CD14-positive monocyte (primary cell): Measurements from ENCODE around the gene MCM10. TPM values are rescaled to one million over a fixed set of nuclear protein-coding genes. Genes with fewer than 3 reads are reported as not detected.

Experiments
- DNase-seq, 3 donors: peaks; one replicate each; pipeline ENCODE4 v3.0.0-alpha.2; 2011 to 2022
- H2AFZ ChIP-seq: 2 replicates; pipeline ENCODE4 v1.6.0; 2012; ENCODE audit warnings: mild to moderate bottlenecking, low read depth, low read length, inconsistent platforms; ENCODE audit not compliant: insufficient read depth, poor library complexity, severe bottlenecking
- H3K27ac ChIP-seq, 2 donors: 1 replicate in 1 of 2; 2 replicates in 1 of 2; pipeline ENCODE4 v1.5.1; 2012 to 2013; ENCODE audit warnings: low read length in 2 of 2, control low read depth in 1 of 2, inconsistent platforms in 1 of 2, low read depth in 1 of 2, mild to moderate bottlenecking in 1 of 2
- H3K27me3 ChIP-seq, 2 donors: one replicate each; pipeline versions ENCODE4 v1.6.0 to v1.6.1; 2011 to 2013; ENCODE audit warnings: low read length in 2 of 2; ENCODE audit not compliant: control insufficient read depth in 2 of 2, insufficient read depth in 2 of 2
- H3K36me3 ChIP-seq, 2 donors: replicated peaks in 1 of 2; 1 replicate in 1 of 2; 2 replicates in 1 of 2; pipeline versions ENCODE4 v1.5.1 to v1.6.1; 2012 to 2013; ENCODE audit warnings: low read length in 2 of 2, control low read depth in 1 of 2, inconsistent platforms in 1 of 2, mild to moderate bottlenecking in 1 of 2; ENCODE audit not compliant: insufficient read depth in 2 of 2, control insufficient read depth in 1 of 2
- H3K4me1 ChIP-seq, 2 donors: 1 replicate in 1 of 2; 2 replicates in 1 of 2; pipeline versions ENCODE4 v1.5.1 to v1.6.1; 2012 to 2013; ENCODE audit warnings: low read length in 2 of 2, control low read depth in 1 of 2, inconsistent platforms in 1 of 2, mild to moderate bottlenecking in 1 of 2, moderate library complexity in 1 of 2; ENCODE audit not compliant: insufficient read depth in 2 of 2, control insufficient read depth in 1 of 2
- H3K4me2 ChIP-seq: replicated peaks from 2 replicates; pipeline ENCODE3; 2012; ENCODE audit warnings: low read length, moderate library complexity, mild to moderate bottlenecking; ENCODE audit not compliant: poor library complexity, severe bottlenecking; ENCODE audit errors: extremely low read depth
- H3K4me3 ChIP-seq, 3 experiments: fragments of 200-600 bp in 1 of 3; sonication (generic) in 1 of 3; replicated peaks in 1 of 3; 1 replicate in 2 of 3; 2 replicates in 1 of 3; pipeline ENCODE4 v1.5.1; 2011 to 2013; ENCODE audit warnings: low read length in 3 of 3, mild to moderate bottlenecking in 3 of 3, control low read depth in 2 of 3, low read depth in 2 of 3, inconsistent platforms in 1 of 3, moderate library complexity in 1 of 3
- H3K79me2 ChIP-seq: 2 replicates; pipeline ENCODE4 v1.6.0; 2012; ENCODE audit warnings: mild to moderate bottlenecking, control low read depth, inconsistent platforms, low read length, moderate library complexity; ENCODE audit not compliant: insufficient read depth
- H3K9ac ChIP-seq: 2 replicates; pipeline ENCODE4 v1.6.0; 2017; ENCODE audit warnings: low read length, mild to moderate bottlenecking; ENCODE audit not compliant: insufficient read depth, poor library complexity, severe bottlenecking
- H3K9me3 ChIP-seq, 2 donors: replicated peaks in 1 of 2; 1 replicate in 1 of 2; 2 replicates in 1 of 2; pipeline versions ENCODE4 v1.5.1 to v1.6.1; 2012 to 2013; ENCODE audit warnings: low read length in 2 of 2, control low read depth in 1 of 2; ENCODE audit not compliant: control insufficient read depth in 1 of 2, insufficient read depth in 1 of 2
- H4K20me1 ChIP-seq: 2 replicates; pipeline ENCODE4 v1.6.0; 2012; ENCODE audit warnings: mild to moderate bottlenecking, low read length, control low read depth, moderate library complexity; ENCODE audit not compliant: insufficient read depth
- H3K27ac Mint-ChIP-seq, 7 donors: one replicate each; pipeline ENCODE4 v1.8.0; 2020; ENCODE audit warnings: mild to moderate bottlenecking in 7 of 7, mixed read lengths in 7 of 7, moderate library complexity in 6 of 7, inconsistent platforms in 2 of 7
- H3K27me3 Mint-ChIP-seq, 3 donors: one replicate each; pipeline ENCODE4 v1.8.0; 2021 to 2022; ENCODE audit warnings: low read depth in 3 of 3, mild to moderate bottlenecking in 3 of 3, mixed read lengths in 3 of 3, moderate library complexity in 3 of 3, inconsistent platforms in 1 of 3
- H3K36me3 Mint-ChIP-seq, 2 donors: one replicate each; pipeline ENCODE4 v1.8.0; 2020; ENCODE audit warnings: mixed read lengths in 2 of 2, inconsistent platforms in 1 of 2, mild to moderate bottlenecking in 1 of 2
- H3K4me1 Mint-ChIP-seq: one replicate; pipeline ENCODE4 v1.8.0; 2020; ENCODE audit warnings: mild to moderate bottlenecking, mixed read lengths
- H3K4me3 Mint-ChIP-seq, 2 donors: one replicate each; pipeline ENCODE4 v1.8.0; 2020; ENCODE audit warnings: mild to moderate bottlenecking in 2 of 2, mixed read lengths in 2 of 2, moderate library complexity in 1 of 2
- H3K9me3 Mint-ChIP-seq, 7 donors: one replicate each; pipeline ENCODE4 v1.8.0; 2020 to 2022; ENCODE audit warnings: mixed read lengths in 7 of 7, mild to moderate bottlenecking in 6 of 7, moderate library complexity in 6 of 7, inconsistent platforms in 2 of 7
- WGBS: methylation state at CpG from one replicate; pipeline ENCODE4 v1.1.5; 2013; ENCODE audit warnings: missing lambda C conversion rate; ENCODE audit not compliant: insufficient coverage; 5-methylcytosine and 5-hydroxymethylcytosine counted together
- intact Hi-C, 2 donors: fragments of 100-400 bp; cut with micrococcal nuclease; formaldehyde crosslinking; loops; one replicate each; pipeline versions ENCODE4 v1.15.0 to v1.15.1; 2023
- polyA plus RNA-seq, 3 donors: library from polyadenylated mRNA; depleted of rRNA in 1 of 3; unstranded in 2 of 3; stranded (reverse) in 1 of 3; fragments of 300-500 nt in 2 of 3; fragments of >200 nt in 1 of 3; fragmentation: Illumina TruSeq in 2 of 3; gene quantifications; 1 replicate in 2 of 3; 2 replicates in 1 of 3; pipeline ENCODE4 v1.2.3, GENCODE V29; 2012 to 2021
- TF ChIP-seq, protein P1 (sequence below): fragments of 200-600 bp; IDR thresholded peaks from one replicate; pipeline ENCODE4 v1.8.0; 2022; ENCODE audit warnings: antibody characterized with exemption, mild to moderate bottlenecking

The MCM10 gene
- polyA plus RNA-seq, 3 donors: not detected

DNA sequence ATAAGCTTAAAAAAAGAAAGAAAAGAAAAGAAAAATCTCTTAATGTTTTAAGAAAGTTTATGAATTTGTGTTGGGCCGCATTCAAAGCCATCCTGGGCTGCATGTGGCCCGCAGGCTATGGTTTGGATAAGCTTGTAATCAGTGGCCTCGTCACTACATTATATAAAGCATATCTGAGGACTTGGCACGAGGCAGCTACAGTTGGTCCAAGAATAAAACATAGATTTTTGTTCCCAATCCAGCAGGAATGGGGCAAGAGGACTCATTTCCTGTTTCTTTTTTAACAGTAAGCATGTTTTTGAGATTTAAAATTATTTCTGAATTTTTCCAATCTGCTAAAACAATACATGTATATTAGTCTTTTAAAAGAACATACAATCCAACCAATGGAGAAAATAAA, 28.6 kb downstream of the MCM10 start:
- H3K9me3 ChIP-seq: no peaks in the 10 kb centered on the region
- H2AFZ ChIP-seq: no peak overlapping the region
- H3K27me3 Mint-ChIP-seq: peaks cover 0 to 2% (median 0%) of the 10 kb centered on the region in 3 donors
- peaks cover 19 to 74% of the 10 kb centered on the region in 2 donors for H3K36me3 ChIP-seq
- H4K20me1 ChIP-seq: no peaks in the 10 kb centered on the region
- WGBS: 80% methylated on average over 1 of the region's 4 CpGs
- no peaks in the 10 kb centered on the region for H3K4me1 ChIP-seq
- intact Hi-C loops: no loop called here
- H3K4me3 Mint-ChIP-seq: no peak overlapping the region
- H3K36me3 Mint-ChIP-seq: peaks cover 34 to 66% of the 10 kb centered on the region in 2 donors
- TF ChIP-seq, protein P1, sequence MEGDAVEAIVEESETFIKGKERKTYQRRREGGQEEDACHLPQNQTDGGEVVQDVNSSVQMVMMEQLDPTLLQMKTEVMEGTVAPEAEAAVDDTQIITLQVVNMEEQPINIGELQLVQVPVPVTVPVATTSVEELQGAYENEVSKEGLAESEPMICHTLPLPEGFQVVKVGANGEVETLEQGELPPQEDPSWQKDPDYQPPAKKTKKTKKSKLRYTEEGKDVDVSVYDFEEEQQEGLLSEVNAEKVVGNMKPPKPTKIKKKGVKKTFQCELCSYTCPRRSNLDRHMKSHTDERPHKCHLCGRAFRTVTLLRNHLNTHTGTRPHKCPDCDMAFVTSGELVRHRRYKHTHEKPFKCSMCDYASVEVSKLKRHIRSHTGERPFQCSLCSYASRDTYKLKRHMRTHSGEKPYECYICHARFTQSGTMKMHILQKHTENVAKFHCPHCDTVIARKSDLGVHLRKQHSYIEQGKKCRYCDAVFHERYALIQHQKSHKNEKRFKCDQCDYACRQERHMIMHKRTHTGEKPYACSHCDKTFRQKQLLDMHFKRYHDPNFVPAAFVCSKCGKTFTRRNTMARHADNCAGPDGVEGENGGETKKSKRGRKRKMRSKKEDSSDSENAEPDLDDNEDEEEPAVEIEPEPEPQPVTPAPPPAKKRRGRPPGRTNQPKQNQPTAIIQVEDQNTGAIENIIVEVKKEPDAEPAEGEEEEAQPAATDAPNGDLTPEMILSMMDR: no peak
- no peaks in the 10 kb centered on the region for H3K4me1 Mint-ChIP-seq
- no peak overlapping the region for H3K4me2 ChIP-seq
- no peak overlapping the region for H3K27ac ChIP-seq
- H3K27ac Mint-ChIP-seq: no peak overlapping the region
- peaks cover 0 to 4% (median 0%) of the 10 kb centered on the region in 7 donors for H3K9me3 Mint-ChIP-seq
- no peak overlapping the region for H3K4me3 ChIP-seq
- no peak overlapping the region for H3K9ac ChIP-seq
- no peak for DNase-seq
- H3K27me3 ChIP-seq: no peaks in the 10 kb centered on the region
- H3K79me2 ChIP-seq: no peaks in the 10 kb centered on the region

DNA sequence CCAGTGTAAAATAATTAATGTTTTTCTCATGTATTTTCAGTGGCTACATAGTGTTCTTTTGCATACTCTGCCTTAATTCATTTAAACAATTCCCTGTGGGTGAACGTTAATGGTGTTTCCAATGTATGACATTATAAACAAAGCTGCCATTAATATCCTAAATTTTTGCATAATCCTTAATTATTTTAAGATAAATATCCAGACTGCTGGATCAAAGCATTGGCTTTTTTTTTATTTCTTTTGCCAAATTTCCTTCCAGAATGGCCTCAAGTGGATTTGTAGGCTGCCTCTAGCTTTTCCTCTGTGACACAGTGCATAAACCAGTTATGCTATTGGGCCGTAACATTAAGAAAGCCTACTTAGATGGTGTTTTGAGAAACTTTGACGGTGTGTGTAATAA, 29.5 kb downstream of the MCM10 start:
- H3K9ac ChIP-seq: no peak overlapping the region
- Mint-ChIP-seq H3K9me3 (no peaks in the 10 kb centered on the region), H3K27ac (no peak overlapping the region), H3K4me3 (no peak overlapping the region), H3K4me1 (no peaks in the 10 kb centered on the region), H3K36me3 (peaks cover 30 to 60% of the 10 kb centered on the region in 2 donors), H3K27me3 (peaks cover 0 to 2% (median 1%) of the 10 kb centered on the region in 3 donors)
- no peaks in the 10 kb centered on the region for H4K20me1 ChIP-seq
- H3K27me3 ChIP-seq: no peaks in the 10 kb centered on the region
- H2AFZ ChIP-seq: no peak overlapping the region
- H3K9me3 ChIP-seq: no peaks in the 10 kb centered on the region
- H3K79me2 ChIP-seq: no peaks in the 10 kb centered on the region
- no peak overlapping the region for H3K4me2 ChIP-seq
- H3K4me1 ChIP-seq: no peaks in the 10 kb centered on the region
- TF ChIP-seq, protein P1: no peak
- H3K27ac ChIP-seq: no peak overlapping the region
- WGBS: no CpG with 5 or more reads among the region's 3 CpGs
- intact Hi-C loops: no loop called here
- DNase-seq: no peak
- peaks cover 15 to 68% of the 10 kb centered on the region in 2 donors for H3K36me3 ChIP-seq
- no peak overlapping the region for H3K4me3 ChIP-seq
